NOMO-1 treated with DMSO at 0.1 percent for 48 hours (cell line): ENCODE results near the gene SLC34A1.
A peak's percentile ranks its signal among the peaks of the same experiment; 100 is the strongest.
"Not testable (repeated sequence)": the region's sequence is repeated elsewhere in the genome, so short reads cannot be mapped to it uniquely, and the experiment has no call there.

ENCODE experiments used
- DNase-seq: peaks from one replicate; lab custom pipeline; 2025; ENCODE audit not compliant: unreplicated experiment; lab: John Stamatoyannopoulos, UW

SLC34A1 gene

GRCh38 chr5:177354711-177355110 is 29.5 kb upstream of the SLC34A1 start:
- no peak for DNase-seq

GRCh38 chr5:177355162-177355867 is 28.9 kb upstream of the SLC34A1 start:
- DNase-seq, result no peak

- no peak for DNase-seq
Measured at GRCh38 chr5:177355868-177356168, 28.4 kb upstream of the SLC34A1 start.

- DNase-seq, result peak; percentile 12
Measured at GRCh38 chr5:177356746-177357145, 27.5 kb upstream of the SLC34A1 start.

- DNase-seq, result no peak
Measured at GRCh38 chr5:177357146-177357458, 27.1 kb upstream of the SLC34A1 start.

GRCh38 chr5:177357459-177358351 is 26.5 kb upstream of the SLC34A1 start, which contains the start of gene RGS14:
RGS14 (plus strand) TSS chr5:177357924; CDS start chr5:177358025, 101 bp downstream.
- peak; percentile 96 for DNase-seq

GRCh38 chr5:177358370-177358819 is 25.8 kb upstream of the SLC34A1 start:
- DNase-seq, result no peak

GRCh38 chr5:177359451-177359851 is 24.8 kb upstream of the SLC34A1 start:
- no peak for DNase-seq

GRCh38 chr5:177359860-177360259 is 24.4 kb upstream of the SLC34A1 start:
- DNase-seq, result no peak

GRCh38 chr5:177360740-177361139 is 23.5 kb upstream of the SLC34A1 start:
- not testable (repeated sequence) for DNase-seq

GRCh38 chr5:177361418-177362291 is 22.6 kb upstream of the SLC34A1 start:
- peak; percentile 73 for DNase-seq

GRCh38 chr5:177362292-177362609 is 22.0 kb upstream of the SLC34A1 start:
- DNase-seq, result no peak

GRCh38 chr5:177362610-177363507 is 21.4 kb upstream of the SLC34A1 start:
- DNase-seq, result no peak

- no peak for DNase-seq
Measured at GRCh38 chr5:177363565-177363964, 20.7 kb upstream of the SLC34A1 start.

GRCh38 chr5:177364159-177364962 is 19.9 kb upstream of the SLC34A1 start:
- DNase-seq, result no peak

- DNase-seq, result no peak
Measured at GRCh38 chr5:177365845-177366527, 18.2 kb upstream of the SLC34A1 start.

GRCh38 chr5:177366528-177367322 is 17.5 kb upstream of the SLC34A1 start:
- no peak for DNase-seq

GRCh38 chr5:177367323-177367848 is 16.8 kb upstream of the SLC34A1 start:
- no peak for DNase-seq
